ENCODE measurements around the gene HSPA8.
A peak's percentile ranks its signal among the peaks of the same experiment; 100 is the strongest.

The HSPA8 gene

DNA sequence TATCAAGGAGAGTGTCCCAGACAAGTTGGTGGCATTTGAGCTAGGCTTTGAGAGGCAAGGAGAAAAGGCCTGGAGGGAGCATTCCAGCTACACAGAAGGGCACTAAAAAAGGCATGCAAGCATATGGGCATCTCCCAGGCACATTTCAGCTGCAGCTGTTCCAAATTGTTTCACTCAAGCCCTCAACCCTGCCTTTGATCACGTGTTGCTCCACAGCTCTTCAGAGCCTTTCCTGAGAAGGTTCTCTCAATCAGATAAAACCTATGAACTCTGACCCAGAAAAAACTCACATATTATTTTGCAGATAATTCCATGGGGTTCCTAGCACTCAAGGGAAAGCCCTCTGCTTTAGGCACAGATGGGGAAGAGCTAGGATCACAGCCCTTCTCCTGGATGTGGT, 24.4 kb upstream of the HSPA8 start:
- Mint-ChIP-seq H3K4me3 (peak overlapping the region in 1 of 2 donors; percentile 76), H3K27ac (peak overlapping the region; percentile 94 to 97), H3K27me3 (no peaks in the 10 kb centered on the region), H3K36me3 (ENCODE audit: insufficient read depth) (peaks cover 3% of the 10 kb centered on the region), H3K4me1 (ENCODE audit: low read depth in 2 of 2) (peaks cover 28 to 29% of the 10 kb centered on the region in 2 donors), H3K9me3 (no peaks in the 10 kb centered on the region)
- ATAC-seq (replicated peaks) = no peak
- DNase-seq = no peak

DNA sequence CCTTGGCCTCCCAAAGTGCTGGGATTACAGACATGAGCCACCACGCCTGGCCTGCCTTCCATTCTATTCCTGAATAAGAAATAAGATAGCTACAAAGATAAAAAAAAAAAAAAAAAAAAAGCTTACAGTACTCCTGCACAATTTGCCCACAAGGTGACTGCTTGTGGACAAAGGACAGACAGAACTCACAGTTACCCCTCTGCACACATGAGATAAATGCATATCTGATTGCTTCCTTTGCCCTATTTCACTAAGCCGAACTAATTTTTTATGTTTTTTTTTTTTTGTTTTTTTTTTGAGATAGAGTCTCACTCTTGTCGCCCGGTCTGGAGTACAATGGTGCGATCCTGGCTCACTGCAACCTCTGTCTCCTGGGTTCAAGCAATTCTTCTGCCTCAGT, 23.6 kb upstream of the HSPA8 start:
- H3K27ac Mint-ChIP-seq = peak overlapping the region in 1 of 2 donors; percentile 94

DNA sequence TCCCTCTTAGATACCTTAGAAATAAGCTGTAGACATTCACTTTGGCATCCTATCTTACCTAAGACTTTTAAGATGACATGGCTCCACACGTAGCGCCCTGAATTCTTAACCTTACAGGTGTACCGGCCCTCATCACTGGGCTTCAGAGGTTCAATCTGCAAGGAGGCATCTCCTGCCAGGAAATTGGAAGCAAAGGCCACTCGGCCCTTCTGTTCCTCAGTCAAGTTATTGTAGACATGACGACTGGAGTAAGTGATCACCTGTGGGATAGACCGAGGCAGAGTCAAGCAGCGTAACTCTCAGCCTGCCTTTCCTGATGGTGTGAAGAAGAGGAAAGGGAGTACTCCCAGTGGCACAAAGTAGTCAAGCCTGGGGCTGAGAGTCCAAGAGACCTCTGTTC, 22.5 kb upstream of the HSPA8 start:
- Mint-ChIP-seq H3K36me3 (ENCODE audit: insufficient read depth) (peaks cover 3% of the 10 kb centered on the region), H3K4me3 (no peak overlapping the region), H3K4me1 (ENCODE audit: low read depth in 2 of 2) (peaks cover 28 to 29% of the 10 kb centered on the region in 2 donors)

More for the DNA sequence above, 23.6 kb upstream of the HSPA8 start:
- Mint-ChIP-seq H3K9me3 (no peaks in the 10 kb centered on the region), H3K4me3 (no peak overlapping the region), H3K36me3 (ENCODE audit: insufficient read depth) (peaks cover 3% of the 10 kb centered on the region), H3K27me3 (no peaks in the 10 kb centered on the region), H3K4me1 (ENCODE audit: low read depth in 2 of 2) (peaks cover 28 to 29% of the 10 kb centered on the region in 2 donors)
- DNase-seq (no peak), ATAC-seq (replicated peaks) (no peak)

DNA sequence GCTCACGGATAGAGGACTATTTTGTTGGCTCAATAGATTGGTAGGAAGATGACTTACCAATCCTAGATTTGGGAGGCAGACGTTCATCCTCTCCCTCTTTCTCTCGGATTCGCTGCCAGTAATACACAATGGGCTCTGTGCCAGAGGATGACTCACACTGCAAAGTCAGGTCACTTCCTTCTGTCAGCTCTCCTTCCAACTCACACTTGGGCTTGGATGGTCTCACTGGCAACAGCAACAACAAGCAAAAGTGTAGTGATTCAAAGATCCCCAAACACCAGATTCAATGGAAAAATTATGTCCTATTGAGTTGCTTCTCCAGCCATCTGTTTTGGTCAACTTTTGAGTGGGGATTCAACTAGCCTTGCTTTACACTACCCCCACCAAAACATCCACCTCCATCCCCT, 21.7 kb upstream of the HSPA8 start:
- H3K4me1 Mint-ChIP-seq (ENCODE audit: low read depth in 2 of 2) = peaks cover 28 to 29% of the 10 kb centered on the region in 2 donors
- ATAC-seq (replicated peaks) = peak; percentile 71
- no peaks in the 10 kb centered on the region for H3K27me3 Mint-ChIP-seq
- peak overlapping the region; percentile 57 to 66 for H3K4me3 Mint-ChIP-seq
- peak; percentile 60 to 66 (median 62) for DNase-seq
- H3K9me3 Mint-ChIP-seq = no peaks in the 10 kb centered on the region
- peaks cover 3% of the 10 kb centered on the region for H3K36me3 Mint-ChIP-seq (ENCODE audit: insufficient read depth)
- peak overlapping the region; percentile 88 to 92 for H3K27ac Mint-ChIP-seq

More for the DNA sequence above, 22.5 kb upstream of the HSPA8 start:
- Mint-ChIP-seq H3K27me3 (no peaks in the 10 kb centered on the region), H3K9me3 (no peaks in the 10 kb centered on the region), H3K27ac (peak overlapping the region; percentile 88 to 92)
- ATAC-seq (replicated peaks) = no peak
- no peak for DNase-seq

DNA sequence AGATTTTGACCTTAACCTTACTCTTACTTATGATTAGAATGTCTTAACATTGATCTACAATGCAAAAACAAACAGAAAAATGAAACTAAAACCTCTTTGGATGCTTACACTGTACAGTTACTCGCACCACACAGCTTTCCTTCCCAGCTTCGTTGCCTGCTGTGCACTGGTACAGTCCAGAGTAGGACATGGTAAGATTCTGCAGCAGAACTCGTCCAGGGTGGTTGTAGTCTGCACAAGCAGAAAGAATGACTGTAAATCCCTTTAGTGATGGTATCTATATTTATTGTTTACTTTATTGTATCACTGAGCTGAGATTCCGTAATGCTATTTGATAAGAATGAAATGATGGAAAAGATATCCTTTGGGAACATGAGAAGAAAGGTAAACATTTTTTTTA, 21.0 kb upstream of the HSPA8 start:
- Mint-ChIP-seq H3K4me3 (peak overlapping the region; percentile 57 to 66), H3K27ac (peak overlapping the region; percentile 88 to 92), H3K27me3 (no peaks in the 10 kb centered on the region), H3K9me3 (no peaks in the 10 kb centered on the region), H3K4me1 (ENCODE audit: low read depth in 2 of 2) (peaks cover 26% of the 10 kb centered on the region in 2 donors), H3K36me3 (ENCODE audit: insufficient read depth) (peaks cover 3% of the 10 kb centered on the region)
- ATAC-seq (replicated peaks) = no peak
- no peak for DNase-seq

DNA sequence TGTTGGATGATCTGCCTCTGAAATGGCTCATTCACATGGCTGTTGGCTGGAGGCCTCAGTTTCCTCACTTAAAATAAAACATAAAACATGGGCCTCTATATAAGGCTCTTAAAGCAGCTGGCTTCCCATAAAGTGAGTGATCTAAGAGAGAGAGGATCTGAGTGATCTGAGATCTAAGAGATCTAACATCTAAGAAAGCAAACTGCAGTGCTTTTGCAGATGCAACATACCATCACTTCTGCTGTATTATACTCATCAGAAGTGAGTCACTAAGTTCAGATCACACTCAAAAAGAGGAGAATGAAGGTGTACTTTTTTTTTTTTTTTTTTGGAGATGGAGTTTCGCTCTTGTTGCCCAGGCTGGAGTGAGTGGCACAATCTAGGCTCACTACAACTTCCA, 18.1 kb upstream of the HSPA8 start:
- Mint-ChIP-seq H3K4me3 (no peak overlapping the region), H3K27ac (no peak overlapping the region), H3K4me1 (ENCODE audit: low read depth in 2 of 2) (peaks cover 13 to 14% of the 10 kb centered on the region in 2 donors), H3K36me3 (ENCODE audit: insufficient read depth) (peaks cover 10% of the 10 kb centered on the region), H3K9me3 (no peaks in the 10 kb centered on the region), H3K27me3 (no peaks in the 10 kb centered on the region)
- DNase-seq = no peak
- ATAC-seq (replicated peaks) = no peak

DNA sequence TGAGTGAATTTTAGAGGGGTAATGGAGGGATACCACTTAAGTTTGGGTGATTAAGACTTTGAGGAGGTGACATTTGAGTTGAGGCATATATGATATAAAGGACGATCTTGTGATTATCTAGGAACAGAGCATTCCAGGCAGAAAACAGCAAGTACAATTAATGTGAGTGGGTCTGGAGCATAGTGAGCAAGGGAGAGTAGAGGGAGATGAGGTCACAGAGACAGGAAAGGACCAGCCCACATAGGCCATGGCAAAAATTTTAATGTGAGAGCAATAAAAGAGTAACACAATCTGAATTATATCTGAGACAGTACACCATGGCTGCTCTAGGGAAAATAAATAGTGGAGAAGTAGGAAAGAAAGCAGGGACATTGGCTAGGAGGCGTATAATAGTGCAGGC, 14.5 kb upstream of the HSPA8 start:
- Mint-ChIP-seq H3K4me1 (ENCODE audit: low read depth in 2 of 2) (peaks cover 11 to 19% of the 10 kb centered on the region in 2 donors), H3K27me3 (no peaks in the 10 kb centered on the region), H3K36me3 (ENCODE audit: insufficient read depth) (peaks cover 10% of the 10 kb centered on the region), H3K4me3 (no peak overlapping the region), H3K27ac (peak overlapping the region in 1 of 2 donors; percentile 2), H3K9me3 (no peaks in the 10 kb centered on the region)
- ATAC-seq (replicated peaks) (no peak), DNase-seq (no peak)

DNA sequence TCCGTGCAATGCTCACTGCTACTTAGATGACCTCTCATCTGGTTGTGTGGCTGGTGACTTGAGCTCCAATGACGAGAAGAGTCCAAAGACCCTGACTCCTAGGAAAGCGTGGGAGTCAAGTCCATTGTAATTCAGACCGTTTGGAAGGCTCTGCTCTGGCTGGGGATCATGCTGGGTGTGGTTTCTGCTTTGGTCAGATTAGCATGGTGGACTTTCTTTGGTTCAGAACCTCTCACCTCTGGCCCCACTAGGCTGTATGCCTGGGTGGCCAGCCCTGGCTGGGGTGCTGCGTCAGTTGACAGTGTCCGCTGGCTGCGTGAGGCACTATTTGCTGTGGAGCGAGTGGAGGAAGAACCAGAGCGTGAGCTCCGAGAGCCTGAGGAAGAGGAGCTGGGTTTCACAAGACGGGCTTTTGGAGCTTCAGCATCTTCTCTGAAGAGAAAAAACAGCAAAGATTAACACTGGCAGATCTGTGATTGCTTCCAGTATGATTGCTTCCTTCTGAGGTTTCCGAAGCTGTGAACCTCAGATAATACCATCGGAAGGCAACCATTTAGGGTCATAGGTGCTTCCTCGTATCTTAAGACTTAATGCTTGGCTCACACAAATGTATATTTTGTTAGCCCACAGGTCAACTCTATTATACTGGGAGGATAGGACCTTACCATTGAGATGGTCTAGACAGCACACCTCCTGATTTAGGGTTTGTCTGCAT, 11.6 kb upstream of the HSPA8 start:
- Mint-ChIP-seq H3K4me1 (ENCODE audit: low read depth in 2 of 2) (peaks cover 25 to 44% of the 10 kb centered on the region in 2 donors), H3K4me3 (no peak overlapping the region), H3K27ac (peak overlapping the region in 1 of 2 donors; percentile 67), H3K36me3 (ENCODE audit: insufficient read depth) (peaks cover 12% of the 10 kb centered on the region), H3K9me3 (no peaks in the 10 kb centered on the region), H3K27me3 (no peaks in the 10 kb centered on the region)
- DNase-seq (no peak), ATAC-seq (replicated peaks) (no peak)

DNA sequence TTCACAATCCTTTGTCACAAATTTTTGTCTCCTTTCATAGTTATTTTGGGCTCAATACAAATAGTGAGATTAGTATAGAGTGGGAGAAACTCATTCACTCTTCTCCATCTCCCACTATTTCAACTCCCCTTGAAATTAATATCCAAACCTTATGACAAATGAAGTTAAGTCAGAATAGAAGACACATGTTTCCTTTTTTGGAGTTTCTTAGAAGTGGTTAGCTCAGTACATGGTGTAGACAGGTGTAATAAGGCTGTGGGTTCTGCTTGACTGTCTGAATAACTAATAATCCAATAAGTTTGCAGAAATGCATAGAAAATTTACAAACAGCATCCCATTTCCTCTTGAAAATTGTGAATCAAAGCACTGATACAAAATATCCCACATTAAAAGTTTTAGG, 10.8 kb upstream of the HSPA8 start:
- H3K4me3 Mint-ChIP-seq = no peak overlapping the region
- peaks cover 12% of the 10 kb centered on the region for H3K36me3 Mint-ChIP-seq (ENCODE audit: insufficient read depth)
- no peak for DNase-seq
- H3K27ac Mint-ChIP-seq = peak overlapping the region; percentile 94 to 95
- H3K4me1 Mint-ChIP-seq (ENCODE audit: low read depth in 2 of 2) = peaks cover 26 to 45% of the 10 kb centered on the region in 2 donors
- H3K9me3 Mint-ChIP-seq = no peaks in the 10 kb centered on the region
- H3K27me3 Mint-ChIP-seq = no peaks in the 10 kb centered on the region
- no peak for ATAC-seq (replicated peaks)

DNA sequence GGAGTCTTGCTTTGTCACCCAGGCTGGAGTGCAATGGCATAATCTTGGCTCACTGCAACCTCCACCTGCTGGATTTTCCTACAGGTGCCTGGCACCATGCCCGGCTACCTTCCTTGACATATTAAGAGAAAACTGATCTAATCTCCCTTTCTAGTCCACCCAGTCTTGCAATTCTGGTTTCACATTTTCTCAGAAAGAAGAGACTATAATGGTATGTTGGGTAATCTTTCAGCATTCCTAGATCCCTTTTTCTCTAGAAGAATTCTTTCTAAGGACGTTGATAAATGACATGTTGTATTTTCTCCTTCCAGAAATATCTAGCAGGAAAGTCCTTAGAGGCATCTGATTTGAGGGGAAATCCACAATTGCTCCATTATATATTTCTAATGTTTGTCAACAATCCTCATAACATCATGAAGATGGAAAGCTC, 10.4 kb upstream of the HSPA8 start:
- H3K27ac Mint-ChIP-seq = peak overlapping the region; percentile 94 to 95
- ATAC-seq (replicated peaks) (no peak), DNase-seq (no peak)
- H3K27me3 Mint-ChIP-seq = no peaks in the 10 kb centered on the region
- peaks cover 7% of the 10 kb centered on the region for H3K36me3 Mint-ChIP-seq (ENCODE audit: insufficient read depth)
- no peak overlapping the region for H3K4me3 Mint-ChIP-seq
- no peaks in the 10 kb centered on the region for H3K9me3 Mint-ChIP-seq
- H3K4me1 Mint-ChIP-seq (ENCODE audit: low read depth in 2 of 2) = peaks cover 26 to 45% of the 10 kb centered on the region in 2 donors

DNA sequence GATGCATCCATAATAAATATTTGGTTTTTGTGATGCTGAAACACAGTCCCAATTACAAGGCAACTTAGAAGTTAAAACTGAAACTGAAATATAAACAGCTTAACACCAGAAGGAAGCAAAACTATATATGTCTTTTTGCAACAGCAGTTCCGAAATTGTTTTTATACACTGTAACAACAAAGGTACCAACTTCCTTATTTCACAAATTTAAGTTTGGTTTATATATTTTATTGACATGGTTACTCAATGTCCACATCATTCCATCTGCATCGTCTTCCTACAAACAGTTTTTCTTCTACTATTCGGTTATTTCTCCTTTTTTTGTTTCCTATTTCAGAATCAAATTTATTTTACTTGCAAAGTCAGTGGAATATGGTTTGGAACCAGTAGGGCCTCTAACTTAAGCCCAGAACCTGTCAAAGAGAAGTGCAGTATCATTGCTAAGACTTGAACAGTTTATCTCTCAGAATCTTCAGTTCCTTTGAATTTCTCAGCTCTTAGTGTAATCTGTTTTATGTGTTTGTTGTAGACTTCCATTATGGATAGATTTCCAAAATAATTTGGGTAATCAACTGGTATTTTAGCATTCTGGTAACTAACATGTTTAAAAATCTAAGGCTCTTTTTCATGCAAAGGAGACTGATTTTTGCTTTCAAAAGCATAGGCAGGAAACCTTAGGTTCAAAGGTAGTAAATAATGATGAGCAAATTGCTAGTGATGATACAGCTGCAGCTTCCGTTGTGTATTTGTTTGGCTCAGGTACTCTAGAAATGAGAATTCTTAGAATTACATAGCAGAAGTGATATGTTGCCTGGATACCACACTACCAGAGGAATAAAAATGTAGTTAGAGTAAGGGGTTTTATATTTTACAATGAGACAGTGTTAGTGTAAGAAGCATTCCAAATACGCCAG, 8.2 kb upstream of the HSPA8 start:
- peak; percentile 61 for ATAC-seq (replicated peaks)
- H3K36me3 Mint-ChIP-seq (ENCODE audit: insufficient read depth) = peaks cover 3% of the 10 kb centered on the region
- H3K4me3 Mint-ChIP-seq = peak overlapping the region; percentile 81 to 91
- H3K9me3 Mint-ChIP-seq = no peaks in the 10 kb centered on the region
- H3K27me3 Mint-ChIP-seq = no peaks in the 10 kb centered on the region
- peaks cover 31 to 49% of the 10 kb centered on the region in 2 donors for H3K4me1 Mint-ChIP-seq (ENCODE audit: low read depth in 2 of 2)
- no peak for DNase-seq
- peak overlapping the region; percentile 94 to 95 for H3K27ac Mint-ChIP-seq

DNA sequence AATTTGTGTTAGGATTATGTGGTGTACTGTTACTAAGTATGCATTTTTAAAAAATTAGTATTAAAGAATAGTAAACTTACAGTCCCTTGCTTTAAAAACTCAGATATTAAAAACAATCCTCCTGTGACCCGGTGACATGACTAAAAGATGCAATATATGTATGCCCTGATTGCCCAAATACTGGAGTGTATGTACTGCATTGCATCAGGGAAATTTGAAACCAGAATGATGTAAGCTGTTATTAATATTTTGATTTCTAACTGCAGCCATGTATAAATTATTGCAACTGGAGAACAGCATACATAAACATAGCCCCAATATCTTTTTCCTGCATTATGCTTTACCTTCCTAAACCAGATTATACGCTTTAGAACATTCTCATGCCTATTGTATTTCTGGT, 3.7 kb upstream of the HSPA8 start:
- Mint-ChIP-seq H3K36me3 (ENCODE audit: insufficient read depth) (peaks cover 35% of the 10 kb centered on the region), H3K27me3 (no peaks in the 10 kb centered on the region), H3K27ac (peak overlapping the region; percentile 76 to 100), H3K9me3 (no peaks in the 10 kb centered on the region), H3K4me3 (no peak overlapping the region), H3K4me1 (ENCODE audit: low read depth in 2 of 2) (peaks cover 43 to 45% of the 10 kb centered on the region in 2 donors)
- ATAC-seq (replicated peaks) (no peak), DNase-seq (no peak)

DNA sequence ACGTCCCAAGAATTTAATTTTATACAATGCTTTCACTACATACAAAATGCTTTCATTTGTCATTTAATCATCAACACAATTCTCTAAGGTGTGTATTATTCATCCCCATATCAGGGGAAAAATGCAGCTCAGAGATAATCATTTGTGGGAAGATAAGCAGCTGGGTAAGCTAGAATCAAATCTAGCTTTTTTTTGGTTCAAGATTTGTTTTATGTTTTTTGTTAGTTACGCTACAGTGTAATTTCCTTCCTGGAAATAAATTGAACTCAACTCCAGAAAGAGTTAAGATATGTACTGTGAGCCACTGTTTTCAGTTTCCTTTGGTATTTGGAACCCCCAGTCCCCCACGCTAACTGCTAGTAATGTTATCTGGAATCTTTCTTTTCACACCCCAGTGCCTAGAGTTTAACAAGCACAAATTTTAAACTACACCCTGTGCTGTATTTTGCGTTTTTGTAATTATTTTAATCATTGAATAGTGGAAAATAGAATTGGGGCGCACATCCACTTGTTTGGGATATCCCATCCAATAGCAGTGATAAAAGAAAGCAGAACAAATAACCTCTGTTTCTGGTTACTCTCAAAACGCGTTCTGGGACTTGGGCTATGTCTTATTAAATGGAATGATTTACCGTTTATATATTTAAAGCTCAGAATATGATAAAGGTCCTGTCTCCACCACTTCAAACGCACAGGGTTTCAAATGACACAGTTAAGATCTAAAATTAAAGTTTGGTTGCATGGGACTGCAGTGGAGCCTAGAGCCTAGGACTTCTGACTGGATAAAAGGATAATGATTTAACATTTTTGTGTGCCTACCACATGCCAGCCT, 2.1 kb upstream of the HSPA8 start:
- Mint-ChIP-seq H3K4me1 (ENCODE audit: low read depth in 2 of 2) (peaks cover 48 to 49% of the 10 kb centered on the region in 2 donors), H3K27ac (peak overlapping the region; percentile 99 to 100), H3K4me3 (peak overlapping the region; percentile 99 to 100), H3K27me3 (no peaks in the 10 kb centered on the region), H3K9me3 (no peaks in the 10 kb centered on the region), H3K36me3 (ENCODE audit: insufficient read depth) (peaks cover 51% of the 10 kb centered on the region)
- ATAC-seq (replicated peaks) (no peak), DNase-seq (no peak)

Measured in effector memory CD8-positive, alpha-beta T cell (primary cell).